Ovary (tissue), 9 donors: ENCODE measurements around the gene GOLGA5. TPM values are rescaled to one million over a fixed set of nuclear protein-coding genes. Genes with fewer than 3 reads are reported as not detected.

ENCODE experiments used
- DNase-seq, 5 donors: peaks; one replicate each; pipeline ENCODE4 v3.0.0-alpha.2; 2019 to 2020
- H3K27ac ChIP-seq, 2 donors: fragments of 200-600 bp; one replicate each; pipeline versions ENCODE4 v1.5.1 to v1.8.0; 2019 to 2022
- H3K27me3 ChIP-seq: fragments of 200-600 bp; one replicate; pipeline ENCODE4 v1.8.0; 2022
- H3K36me3 ChIP-seq: fragments of 200-600 bp; sonication (generic); one replicate; pipeline ENCODE4 v1.5.1; 2019
- H3K4me1 ChIP-seq: one replicate; pipeline ENCODE4 v1.8.1; 2013; ENCODE audit warnings: mild to moderate bottlenecking, moderate library complexity; ENCODE audit not compliant: insufficient read depth
- H3K4me3 ChIP-seq: fragments of 200-600 bp; sonication (generic); one replicate; pipeline ENCODE4 v1.5.1; 2017
- H3K9me3 ChIP-seq, 2 donors: fragments of 200-600 bp in 1 of 2; sonication (generic) in 1 of 2; one replicate each; pipeline versions ENCODE4 v1.5.1 to v1.8.1; 2013 to 2019; ENCODE audit warnings: mild to moderate bottlenecking in 1 of 2, moderate library complexity in 1 of 2
- CTCF ChIP-seq, 3 donors: fragments of 450-650 bp in 2 of 3; fragments of 200-600 bp in 1 of 3; IDR thresholded peaks; one replicate each; pipeline versions ENCODE4 v1.5.1 to v1.8.0; 2016 to 2022; ENCODE audit warnings: antibody characterized with exemption in 3 of 3, mild to moderate bottlenecking in 1 of 3
- EP300 ChIP-seq: sonication (generic); formaldehyde crosslinking; IDR thresholded peaks from one replicate; pipeline ENCODE4 v1.6.1; 2017; ENCODE audit warnings: antibody characterized with exemption
- POLR2A ChIP-seq: fragments of 450-650 bp; IDR thresholded peaks from one replicate; pipeline ENCODE4 v1.6.1; 2017; ENCODE audit warnings: antibody characterized with exemption, mild to moderate bottlenecking, moderate library complexity
- WGBS, 3 donors: extraction: QIAGEN DNeasy Blood & Tissue Kit in 1 of 3; methylation state at CpG; one replicate each; pipeline versions ENCODE4 v1.1.5 to v1.1.7; 2013 to 2017; 5-methylcytosine and 5-hydroxymethylcytosine counted together
- intact Hi-C, 4 donors: fragments of 100-400 bp; cut with DNase I; formaldehyde crosslinking; loops; one replicate each; pipeline versions ENCODE4 v1.11.0 to v1.15.1; 2022 to 2023
- polyA plus RNA-seq, 2 donors: library from polyadenylated mRNA; stranded (reverse); fragments of 200-250 nt in 1 of 2; fragments of 350-450 nt in 1 of 2; fragmentation: Illumina TruSeq in 1 of 2; extraction: RNeasy Lipid Tissue Mini Kit (QIAGEN cat#74804) in 1 of 2; gene quantifications; one replicate each; pipeline ENCODE4 v1.2.3, GENCODE V29; 2013 to 2014
- total RNA-seq, 7 donors: library from RNA; depleted of rRNA in 2 of 7; stranded (reverse); fragments of >200 nt in 2 of 7; fragmentation: NEBNext Ultra II Directional in 3 of 7; extraction: Animal tissue kit (Norgen Biotek cat#: 25700) in 3 of 7; gene quantifications; one replicate each; pipeline versions ENCODE4 v1.1.0 to v1.2.4, GENCODE V29; 2016 to 2023
- donor health status: DM: no; HTN: no; CAD: no; lungs with moderate emphysema.
- donor health status: DM: no; HTN: no; CAD: no.
- donor health status: Bipolar disorder and iron deficiency.
- donor health status: DM: yes; HTN: yes; CAD: no.
- donor health status: DM: no; HTN: no; CAD: no.
- donor health status: DM: yes; HTN: yes; CAD: no.

Gene GOLGA5
- total and polyA plus RNA-seq, 9 donors = 19.6 to 31.2 (median 25.9) TPM

- H3K4me3 ChIP-seq = no peak overlapping the region
- H3K9me3 ChIP-seq = no peaks in the 10 kb centered on the region
- TF ChIP-seq EP300 = no peak
- no peak overlapping the region for H3K27ac ChIP-seq
- no peak for DNase-seq
- peaks cover 9% of the 10 kb centered on the region for H3K4me1 ChIP-seq
- no peaks in the 10 kb centered on the region for H3K36me3 ChIP-seq
- H3K27me3 ChIP-seq = no peaks in the 10 kb centered on the region
- intact Hi-C loops = no loop called here
- 71 to 81% (median 78%) methylated on average over 1 of the region's 1 CpG for WGBS, 3 donors
Measured at GRCh38 chr14:92800012-92800411, 5.9 kb downstream of the GOLGA5 start.

GRCh38 chr14:92800525-92800924 is 6.4 kb downstream of the GOLGA5 start:
- TF ChIP-seq POLR2A = no peak
- no peak for TF ChIP-seq EP300
- no peak for TF ChIP-seq CTCF (IDR thresholded peaks at IDR 0.05)
- Histone ChIP-seq H3K27me3 (no peaks in the 10 kb centered on the region), H3K27ac (no peak overlapping the region), H3K4me3 (no peak overlapping the region), H3K4me1 (peaks cover 8% of the 10 kb centered on the region), H3K36me3 (no peaks in the 10 kb centered on the region), H3K9me3 (no peaks in the 10 kb centered on the region)
- 40 to 54% (median 41%) methylated on average over 3 of the region's 3 CpGs for WGBS, 3 donors
- no peak for DNase-seq
- intact Hi-C loops = no loop called here

GRCh38 chr14:92801917-92802316 is 7.8 kb downstream of the GOLGA5 start:
- Histone ChIP-seq H3K36me3 (no peaks in the 10 kb centered on the region), H3K4me3 (no peak overlapping the region), H3K4me1 (peaks cover 8% of the 10 kb centered on the region), H3K9me3 (no peaks in the 10 kb centered on the region), H3K27ac (no peak overlapping the region), H3K27me3 (no peaks in the 10 kb centered on the region)
- no peak for DNase-seq
- no peak for TF ChIP-seq POLR2A
- no peak for TF ChIP-seq CTCF (IDR thresholded peaks at IDR 0.05)
- TF ChIP-seq EP300 = no peak
- intact Hi-C loops = no loop called here

GRCh38 chr14:92802678-92803077 is 8.6 kb downstream of the GOLGA5 start:
- H3K36me3 ChIP-seq = no peaks in the 10 kb centered on the region
- DNase-seq = no peak
- intact Hi-C loops = no loop called here
- H3K27me3 ChIP-seq = no peaks in the 10 kb centered on the region
- TF ChIP-seq POLR2A (no peak), EP300 (no peak), CTCF (IDR thresholded peaks at IDR 0.05) (no peak)
- peaks cover 8% of the 10 kb centered on the region for H3K4me1 ChIP-seq
- H3K4me3 ChIP-seq = no peak overlapping the region
- WGBS, 3 donors = 95 to 100% (median 100%) methylated on average over 2 of the region's 2 CpGs
- no peak overlapping the region for H3K27ac ChIP-seq
- no peaks in the 10 kb centered on the region for H3K9me3 ChIP-seq

GRCh38 chr14:92813201-92813600 is 19.1 kb downstream of the GOLGA5 start:
- Histone ChIP-seq H3K27me3 (no peaks in the 10 kb centered on the region), H3K4me3 (no peak overlapping the region), H3K4me1 (no peaks in the 10 kb centered on the region), H3K27ac (no peak overlapping the region), H3K9me3 (no peaks in the 10 kb centered on the region), H3K36me3 (no peaks in the 10 kb centered on the region)
- no peak for DNase-seq
- TF ChIP-seq EP300 (no peak), CTCF (IDR thresholded peaks at IDR 0.05) (no peak), POLR2A (no peak)
- 94 to 96% (median 95%) methylated on average over 3 of the region's 3 CpGs for WGBS, 3 donors
- intact Hi-C loops = no loop called here
